Type B pancreatic cell (in vitro differentiated cells): ENCODE data around the gene THADA. TPM values are rescaled to one million over a fixed set of nuclear protein-coding genes. Genes with fewer than 3 reads are reported as not detected.

Source experiments
- DNase-seq: peaks from one replicate; pipeline ENCODE4 v3.0.0; 2021; ENCODE audit warnings: mixed read lengths; ENCODE audit not compliant: unreplicated experiment; ENCODE audit errors: extremely low spot score
- H3K27ac Mint-ChIP-seq: 2 replicates; pipeline ENCODE4 v1.8.0; 2021; ENCODE audit warnings: mild to moderate bottlenecking, mixed read lengths
- H3K27me3 Mint-ChIP-seq: 2 replicates; pipeline ENCODE4 v1.8.0; 2021; ENCODE audit warnings: mixed read lengths
- H3K36me3 Mint-ChIP-seq: 2 replicates; pipeline ENCODE4 v1.8.0; 2021; ENCODE audit warnings: mixed read lengths
- H3K4me1 Mint-ChIP-seq: one replicate; pipeline ENCODE4 v1.8.0; 2021; ENCODE audit warnings: mixed read lengths; ENCODE audit not compliant: unreplicated experiment
- H3K4me3 Mint-ChIP-seq: 2 replicates; pipeline ENCODE4 v1.8.0; 2021; ENCODE audit warnings: mild to moderate bottlenecking, mixed read lengths
- H3K9me3 Mint-ChIP-seq: 2 replicates; pipeline ENCODE4 v1.8.0; 2021; ENCODE audit warnings: mixed read lengths
- total RNA-seq: library from RNA; stranded (reverse); gene quantifications from 2 replicates; pipeline ENCODE4 v1.2.1, GENCODE V29; 2021; ENCODE audit warnings: low replicate concordance
- TF ChIP-seq, protein P1 (sequence below): fragments of 200-600 bp; sonication (generic); conservative IDR thresholded peaks from 2 replicates; pipeline ENCODE4 v1.5.0; 2021; ENCODE audit warnings: antibody characterized with exemption, mild to moderate bottlenecking

The THADA gene
- total RNA-seq, 1 donor from 2014 or later = 35.6 TPM

- H3K4me3 Mint-ChIP-seq = peak overlapping the region; percentile 40
- H3K27me3 Mint-ChIP-seq = no peaks in the 10 kb centered on the region
- peak overlapping the region; percentile 78 for H3K27ac Mint-ChIP-seq
- no peaks in the 10 kb centered on the region for H3K9me3 Mint-ChIP-seq
- H3K4me1 Mint-ChIP-seq = peaks cover 59% of the 10 kb centered on the region
- TF ChIP-seq, protein P1, sequence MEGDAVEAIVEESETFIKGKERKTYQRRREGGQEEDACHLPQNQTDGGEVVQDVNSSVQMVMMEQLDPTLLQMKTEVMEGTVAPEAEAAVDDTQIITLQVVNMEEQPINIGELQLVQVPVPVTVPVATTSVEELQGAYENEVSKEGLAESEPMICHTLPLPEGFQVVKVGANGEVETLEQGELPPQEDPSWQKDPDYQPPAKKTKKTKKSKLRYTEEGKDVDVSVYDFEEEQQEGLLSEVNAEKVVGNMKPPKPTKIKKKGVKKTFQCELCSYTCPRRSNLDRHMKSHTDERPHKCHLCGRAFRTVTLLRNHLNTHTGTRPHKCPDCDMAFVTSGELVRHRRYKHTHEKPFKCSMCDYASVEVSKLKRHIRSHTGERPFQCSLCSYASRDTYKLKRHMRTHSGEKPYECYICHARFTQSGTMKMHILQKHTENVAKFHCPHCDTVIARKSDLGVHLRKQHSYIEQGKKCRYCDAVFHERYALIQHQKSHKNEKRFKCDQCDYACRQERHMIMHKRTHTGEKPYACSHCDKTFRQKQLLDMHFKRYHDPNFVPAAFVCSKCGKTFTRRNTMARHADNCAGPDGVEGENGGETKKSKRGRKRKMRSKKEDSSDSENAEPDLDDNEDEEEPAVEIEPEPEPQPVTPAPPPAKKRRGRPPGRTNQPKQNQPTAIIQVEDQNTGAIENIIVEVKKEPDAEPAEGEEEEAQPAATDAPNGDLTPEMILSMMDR = no peak
- peaks cover 5% of the 10 kb centered on the region for H3K36me3 Mint-ChIP-seq
- DNase-seq = no peak
Observed at GRCh38 chr2:43458014-43458628, 137.7 kb downstream of the THADA start.

GRCh38 chr2:43455731-43456642, 139.9 kb downstream of the THADA start:
- H3K4me3 Mint-ChIP-seq = peak overlapping the region; percentile 42
- H3K27me3 Mint-ChIP-seq = no peaks in the 10 kb centered on the region
- TF ChIP-seq, protein P1 = no peak
- no peak for DNase-seq
- peaks cover 56% of the 10 kb centered on the region for H3K4me1 Mint-ChIP-seq
- H3K36me3 Mint-ChIP-seq = peaks cover 16% of the 10 kb centered on the region
- peaks cover 5% of the 10 kb centered on the region for H3K9me3 Mint-ChIP-seq
- H3K27ac Mint-ChIP-seq = peak overlapping the region; percentile 39

GRCh38 chr2:43455296-43455695, 140.5 kb downstream of the THADA start:
- TF ChIP-seq, protein P1 = no peak
- Mint-ChIP-seq H3K27me3 (no peaks in the 10 kb centered on the region), H3K27ac (peak overlapping the region; percentile 39), H3K4me3 (peak overlapping the region; percentile 7), H3K9me3 (peaks cover 10% of the 10 kb centered on the region), H3K4me1 (peaks cover 49% of the 10 kb centered on the region), H3K36me3 (peaks cover 21% of the 10 kb centered on the region)
- no peak for DNase-seq

DNA sequence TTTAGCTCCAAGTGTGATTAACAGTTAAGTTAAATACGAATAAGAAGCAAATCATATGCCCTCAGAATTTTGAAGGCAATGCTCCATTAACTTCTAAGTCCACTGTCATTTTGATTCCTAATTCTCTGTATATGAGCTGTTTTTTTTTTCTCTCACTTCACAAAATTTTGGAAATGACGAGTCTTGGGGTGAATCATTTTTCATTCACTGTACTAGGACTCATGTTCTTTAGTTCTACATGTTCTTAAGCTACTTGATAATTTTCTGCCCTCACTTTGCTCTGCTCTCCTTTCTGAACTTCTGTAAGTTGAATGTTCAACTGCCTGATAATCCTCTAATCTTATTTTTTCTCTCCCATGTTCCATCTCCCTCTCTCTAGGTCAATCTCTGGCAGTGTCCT, 141.0 kb downstream of the THADA start:
- Mint-ChIP-seq H3K9me3 (peaks cover 10% of the 10 kb centered on the region), H3K4me1 (peaks cover 48% of the 10 kb centered on the region), H3K27me3 (no peaks in the 10 kb centered on the region), H3K36me3 (peaks cover 23% of the 10 kb centered on the region), H3K27ac (peak overlapping the region; percentile 39), H3K4me3 (no peak overlapping the region)
- no peak for DNase-seq
- TF ChIP-seq, protein P1 = no peak

GRCh38 chr2:43453179-43454170, 142.4 kb downstream of the THADA start:
- peaks cover 39% of the 10 kb centered on the region for H3K4me1 Mint-ChIP-seq
- TF ChIP-seq, protein P1 = no peak
- H3K4me3 Mint-ChIP-seq = no peak overlapping the region
- H3K27me3 Mint-ChIP-seq = no peaks in the 10 kb centered on the region
- peaks cover 17% of the 10 kb centered on the region for H3K9me3 Mint-ChIP-seq
- DNase-seq = no peak
- H3K27ac Mint-ChIP-seq = peak overlapping the region; percentile 16
- H3K36me3 Mint-ChIP-seq = peaks cover 31% of the 10 kb centered on the region
